MM.1S (cell line): ENCODE measurements around the gene CNNM1.
A peak's percentile ranks its signal among the peaks of the same experiment; 100 is the strongest.

Experiments used
- DNase-seq: peaks from one replicate; pipeline ENCODE4 v3.0.0-alpha.2; 2015
- H2AFZ ChIP-seq: fragments of 300-600 bp; sonication (generic); 2 replicates; pipeline ENCODE4 v1.6.0; 2016; ENCODE audit warnings: antibody characterized with exemption, low read length
- H3F3A ChIP-seq: fragments of 300-600 bp; sonication (generic); 2 replicates; pipeline ENCODE4 v1.6.1; 2016; ENCODE audit warnings: mild to moderate bottlenecking, antibody characterized with exemption, low read length, moderate library complexity, mixed read lengths; ENCODE audit not compliant: insufficient read depth
- H3K27ac ChIP-seq: fragments of 300-600 bp; sonication (generic); 2 replicates; pipeline ENCODE4 v1.5.1; 2016; ENCODE audit warnings: mild to moderate bottlenecking, low read length
- H3K27me3 ChIP-seq: fragments of 300-600 bp; sonication (generic); replicated peaks from 2 replicates; pipeline ENCODE4 v1.6.0; 2016; ENCODE audit warnings: low read length; ENCODE audit not compliant: insufficient read depth
- H3K36me3 ChIP-seq: fragments of 300-600 bp; sonication (generic); replicated peaks from 2 replicates; pipeline ENCODE4 v1.6.1; 2016; ENCODE audit warnings: mild to moderate bottlenecking, low read length, mixed read lengths; ENCODE audit not compliant: insufficient read depth
- H3K4me1 ChIP-seq: fragments of 300-600 bp; sonication (generic); 2 replicates; pipeline ENCODE4 v1.6.1; 2016; ENCODE audit warnings: low read length, mixed read lengths
- H3K4me2 ChIP-seq: fragments of 300-600 bp; sonication (generic); 2 replicates; pipeline ENCODE4 v1.6.0; 2016; ENCODE audit warnings: low read depth, low read length
- H3K4me3 ChIP-seq: fragments of 300-600 bp; sonication (generic); 2 replicates; pipeline ENCODE4 v1.5.1; 2016; ENCODE audit warnings: low read length, mixed read lengths
- H3K79me2 ChIP-seq: fragments of 300-600 bp; sonication (generic); 2 replicates; pipeline ENCODE4 v1.6.1; 2016; ENCODE audit warnings: mixed run types, low read length, mixed read lengths
- H3K9ac ChIP-seq: fragments of 300-600 bp; sonication (generic); 2 replicates; pipeline ENCODE4 v1.6.1; 2016; ENCODE audit warnings: low read length, mixed read lengths
- H3K9me2 ChIP-seq: fragments of 300-600 bp; sonication (generic); replicated peaks from 2 replicates; pipeline ENCODE4 v1.6.1; 2016; ENCODE audit warnings: mild to moderate bottlenecking, low read length, mixed read lengths; ENCODE audit not compliant: insufficient read depth
- H3K9me3 ChIP-seq: fragments of 300-600 bp; sonication (generic); replicated peaks from 2 replicates; pipeline ENCODE4 v1.6.1; 2016; ENCODE audit warnings: mild to moderate bottlenecking, low read length, mixed read lengths; ENCODE audit not compliant: insufficient read depth
- H4K20me1 ChIP-seq: fragments of 300-600 bp; sonication (generic); 2 replicates; pipeline ENCODE4 v1.6.1; 2016; ENCODE audit warnings: mild to moderate bottlenecking, low read length, moderate library complexity, mixed read lengths; ENCODE audit not compliant: insufficient read depth
- EZH2 ChIP-seq: fragments of 300-600 bp; sonication (generic); optimal IDR thresholded peaks from 2 replicates; pipeline ENCODE3; 2017; ENCODE audit warnings: low read depth, mild to moderate bottlenecking, antibody characterized with exemption, low read length, mixed read lengths
- EZH2phosphoT487 ChIP-seq: fragments of 300-600 bp; sonication (generic); IDR thresholded peaks from 2 replicates; pipeline ENCODE4 v1.6.1; 2018; ENCODE audit warnings: antibody characterized with exemption, low read length
- TF ChIP-seq, protein P1 (sequence below): fragments of 300-600 bp; sonication (generic); IDR thresholded peaks from 2 replicates; pipeline ENCODE4 v1.5.1; 2016; ENCODE audit warnings: antibody characterized with exemption, low read length, mixed read lengths

Gene CNNM1

DNA sequence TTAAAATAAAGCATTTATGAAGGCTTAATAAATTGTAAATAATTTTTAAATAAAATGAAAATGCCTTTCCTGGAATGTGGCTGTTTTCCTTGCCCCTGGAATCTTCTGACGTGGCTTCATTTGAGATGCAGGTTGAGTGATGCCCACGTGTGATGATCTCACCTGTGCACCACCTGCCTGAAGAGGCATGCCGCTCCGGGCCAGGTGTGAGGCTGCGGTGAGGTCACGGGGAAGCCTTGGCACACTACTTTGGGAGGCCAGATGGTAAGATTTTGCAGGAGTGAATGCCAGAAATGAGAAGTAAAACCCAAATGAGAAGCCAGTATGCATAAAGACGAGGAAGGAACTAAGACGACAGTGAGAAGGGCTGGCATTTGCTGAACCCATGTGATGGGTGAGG lies 65.1 kb downstream of the CNNM1 start:
- Histone ChIP-seq H3F3A (no peaks in the 10 kb centered on the region), H4K20me1 (no peaks in the 10 kb centered on the region), H3K4me3 (no peak overlapping the region), H3K9me3 (no peaks in the 10 kb centered on the region), H3K4me2 (no peak overlapping the region), H3K4me1 (0 out of 2 replicates have a peak, but pooled peaks cover 3% of the 10 kb centered on the region), H3K79me2 (no peaks in the 10 kb centered on the region), H3K27ac (peak overlapping the region; percentile 23; the same call in 1 of the 2 replicates), H3K9me2 (no peaks in the 10 kb centered on the region), H3K36me3 (no peaks in the 10 kb centered on the region; the same call in 1 of the 2 replicates), H3K27me3 (no peaks in the 10 kb centered on the region), H2AFZ (no peak overlapping the region), H3K9ac (no peak overlapping the region)
- no peak for TF ChIP-seq EZH2phosphoT487
- TF ChIP-seq, protein P1, sequence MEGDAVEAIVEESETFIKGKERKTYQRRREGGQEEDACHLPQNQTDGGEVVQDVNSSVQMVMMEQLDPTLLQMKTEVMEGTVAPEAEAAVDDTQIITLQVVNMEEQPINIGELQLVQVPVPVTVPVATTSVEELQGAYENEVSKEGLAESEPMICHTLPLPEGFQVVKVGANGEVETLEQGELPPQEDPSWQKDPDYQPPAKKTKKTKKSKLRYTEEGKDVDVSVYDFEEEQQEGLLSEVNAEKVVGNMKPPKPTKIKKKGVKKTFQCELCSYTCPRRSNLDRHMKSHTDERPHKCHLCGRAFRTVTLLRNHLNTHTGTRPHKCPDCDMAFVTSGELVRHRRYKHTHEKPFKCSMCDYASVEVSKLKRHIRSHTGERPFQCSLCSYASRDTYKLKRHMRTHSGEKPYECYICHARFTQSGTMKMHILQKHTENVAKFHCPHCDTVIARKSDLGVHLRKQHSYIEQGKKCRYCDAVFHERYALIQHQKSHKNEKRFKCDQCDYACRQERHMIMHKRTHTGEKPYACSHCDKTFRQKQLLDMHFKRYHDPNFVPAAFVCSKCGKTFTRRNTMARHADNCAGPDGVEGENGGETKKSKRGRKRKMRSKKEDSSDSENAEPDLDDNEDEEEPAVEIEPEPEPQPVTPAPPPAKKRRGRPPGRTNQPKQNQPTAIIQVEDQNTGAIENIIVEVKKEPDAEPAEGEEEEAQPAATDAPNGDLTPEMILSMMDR: no peak
- TF ChIP-seq EZH2: no peak
- DNase-seq: peak; percentile 39

GRCh38 chr10:99394761-99395386 lies 65.7 kb downstream of the CNNM1 start:
- DNase-seq: no peak
- Histone ChIP-seq H3K4me2 (no peak overlapping the region), H3K9me2 (no peaks in the 10 kb centered on the region), H3K27me3 (no peaks in the 10 kb centered on the region), H3K4me1 (0 out of 2 replicates have a peak, but pooled peaks cover 3% of the 10 kb centered on the region), H4K20me1 (no peaks in the 10 kb centered on the region), H3K36me3 (no peaks in the 10 kb centered on the region; the same call in 1 of the 2 replicates), H3K27ac (peak overlapping the region; percentile 23; the same call in 1 of the 2 replicates), H3F3A (no peaks in the 10 kb centered on the region), H3K9ac (no peak overlapping the region), H2AFZ (no peak overlapping the region), H3K4me3 (no peak overlapping the region), H3K79me2 (no peaks in the 10 kb centered on the region), H3K9me3 (no peaks in the 10 kb centered on the region)
- TF ChIP-seq, protein P1: no peak
- no peak for TF ChIP-seq EZH2
- TF ChIP-seq EZH2phosphoT487: no peak

- Histone ChIP-seq H4K20me1 (no peaks in the 10 kb centered on the region), H3K4me3 (no peak overlapping the region), H3K27me3 (no peaks in the 10 kb centered on the region), H3K9me2 (no peaks in the 10 kb centered on the region), H3K36me3 (peaks cover 4% of the 10 kb centered on the region; the same call in 1 of the 2 replicates), H3K9me3 (no peaks in the 10 kb centered on the region), H3K4me2 (no peak overlapping the region), H3K27ac (no peak overlapping the region), H3K79me2 (no peaks in the 10 kb centered on the region), H2AFZ (no peak overlapping the region), H3F3A (no peaks in the 10 kb centered on the region), H3K4me1 (0 out of 2 replicates have a peak, but pooled peaks cover 3% of the 10 kb centered on the region), H3K9ac (no peak overlapping the region)
- no peak for DNase-seq
- TF ChIP-seq EZH2phosphoT487: no peak
- TF ChIP-seq EZH2: no peak
- TF ChIP-seq, protein P1: no peak
Measured at GRCh38 chr10:99395750-99396445, 66.7 kb downstream of the CNNM1 start.
